Stimulated activated CD8-positive, alpha-beta memory T cell treated with anti-CD3 and anti-CD28 coated beads, Interleukin-7, amount 100 ng/mL, for 24 hours (primary cell): ENCODE data around the gene PPP1R27.
A peak's percentile ranks its signal among the peaks of the same experiment; 100 is the strongest.
"Not testable (repeated sequence)": the region's sequence is repeated elsewhere in the genome, so short reads cannot be mapped to it uniquely, and the experiment has no call there.

Experiments used
- DNase-seq: peaks from one replicate; pipeline ENCODE4 v3.0.0-alpha.2; 2020; ENCODE audit warnings: low read depth

The PPP1R27 gene

DNA sequence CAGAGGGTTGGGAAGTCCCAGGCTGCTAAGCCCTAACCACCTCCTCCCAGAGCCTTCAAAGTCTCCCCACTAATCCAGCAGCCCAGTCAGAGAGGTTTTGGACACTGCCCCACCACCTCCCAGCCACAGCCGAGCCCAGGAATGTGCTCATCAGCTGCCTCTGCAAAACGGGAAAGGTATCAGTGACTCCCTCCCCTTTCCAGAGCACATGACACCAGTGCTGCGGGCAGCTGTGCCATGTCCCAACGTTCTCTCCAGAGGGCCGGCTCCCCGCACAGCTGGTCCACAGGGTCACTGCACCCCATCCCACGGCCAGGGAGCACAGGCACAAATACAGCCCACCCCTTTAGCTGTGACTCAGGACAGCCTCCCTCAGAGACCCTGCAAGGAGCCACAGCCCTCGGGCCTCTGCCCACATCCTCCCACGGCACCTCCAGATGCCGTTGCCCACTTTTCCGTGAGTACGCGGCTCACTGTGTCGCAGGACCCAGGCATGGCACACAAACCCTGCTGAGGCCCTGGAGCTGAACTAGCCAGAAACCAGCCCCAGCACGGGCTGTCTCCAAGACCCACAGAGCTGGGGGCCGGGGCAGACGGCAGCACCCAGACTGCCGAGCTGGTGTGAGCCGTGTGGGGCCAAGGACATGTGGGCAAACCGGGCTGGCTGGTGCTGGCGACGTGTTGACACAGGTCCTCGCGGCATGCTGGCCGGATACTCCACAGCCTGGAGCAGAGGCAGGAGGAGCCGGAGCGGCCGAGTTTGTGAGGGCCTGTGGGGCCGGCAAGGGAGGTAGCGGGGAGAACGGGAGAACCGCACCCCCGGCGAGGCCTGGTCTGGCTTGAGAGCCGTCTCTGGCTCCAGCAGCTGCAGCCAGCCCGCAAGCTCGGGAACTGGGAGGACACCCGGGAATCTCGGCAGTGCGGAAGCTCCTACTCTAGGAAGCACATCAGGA is 6.3 kb upstream of the PPP1R27 start:
- DNase-seq, result no peak

DNA sequence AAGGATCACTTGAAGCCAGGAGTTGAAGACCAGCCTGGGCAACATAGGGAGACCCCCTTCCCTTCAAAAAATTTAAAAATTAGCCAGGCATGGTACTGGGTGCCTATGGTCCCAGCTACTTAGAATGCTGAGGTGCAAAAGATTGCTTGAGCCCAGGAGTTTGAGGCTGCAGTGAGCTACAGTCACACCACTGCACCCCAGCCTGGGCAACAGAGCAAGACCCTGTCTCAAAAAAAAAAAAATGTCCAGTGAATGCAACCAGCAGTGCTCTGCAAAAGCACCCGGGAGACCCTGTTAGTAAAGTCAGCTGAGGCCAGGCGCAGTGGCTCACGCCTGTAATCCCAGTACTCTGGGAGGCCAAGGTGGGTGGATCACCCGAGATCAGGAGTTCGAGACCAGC is 5.2 kb upstream of the PPP1R27 start:
- DNase-seq, result not testable (repeated sequence)

DNA sequence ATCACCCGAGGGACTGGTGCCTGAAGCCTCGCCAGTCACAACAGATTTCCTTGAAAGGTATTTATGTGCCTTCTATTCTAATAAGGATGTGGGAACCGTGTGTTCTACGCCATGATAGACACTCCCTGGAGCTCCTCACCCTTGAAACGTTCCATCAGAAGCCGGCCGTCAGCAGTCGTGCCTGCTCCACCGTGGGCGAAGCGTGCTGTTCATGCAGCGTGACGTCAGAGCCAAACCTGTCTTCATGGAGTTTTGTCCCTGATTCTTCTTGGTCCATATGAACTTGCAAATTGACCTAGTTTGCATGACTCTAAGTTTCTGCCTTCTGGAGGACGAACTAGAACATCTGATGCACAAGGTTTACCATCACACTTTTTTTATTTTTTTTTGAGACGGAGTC is 4.5 kb upstream of the PPP1R27 start:
- no peak for DNase-seq

DNA sequence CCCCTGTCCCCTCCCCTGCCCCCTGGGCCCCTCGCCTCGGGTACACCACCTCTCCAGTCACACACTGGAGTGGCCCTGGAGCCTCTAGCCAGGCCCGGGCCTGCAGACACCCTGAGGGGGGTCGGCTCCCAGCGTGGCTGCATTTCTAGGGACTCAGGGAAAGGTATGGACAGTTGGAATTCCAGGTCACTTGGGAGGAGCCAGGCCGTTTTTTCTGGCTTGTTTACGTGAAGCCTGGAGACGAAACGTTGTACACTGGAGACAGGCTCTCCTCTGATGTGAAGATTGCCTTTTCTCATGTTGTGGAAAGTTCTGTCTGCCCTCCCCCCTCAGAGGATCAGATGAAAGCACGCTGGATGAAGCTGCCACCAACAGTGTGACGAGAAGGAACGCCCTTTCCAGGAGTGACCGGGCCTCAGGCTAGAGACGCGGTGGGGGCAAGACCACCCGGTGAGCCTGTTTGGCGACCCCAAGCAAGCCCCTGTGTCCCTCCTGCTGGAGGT is 4.0 kb upstream of the PPP1R27 start:
- DNase-seq, result no peak

DNA sequence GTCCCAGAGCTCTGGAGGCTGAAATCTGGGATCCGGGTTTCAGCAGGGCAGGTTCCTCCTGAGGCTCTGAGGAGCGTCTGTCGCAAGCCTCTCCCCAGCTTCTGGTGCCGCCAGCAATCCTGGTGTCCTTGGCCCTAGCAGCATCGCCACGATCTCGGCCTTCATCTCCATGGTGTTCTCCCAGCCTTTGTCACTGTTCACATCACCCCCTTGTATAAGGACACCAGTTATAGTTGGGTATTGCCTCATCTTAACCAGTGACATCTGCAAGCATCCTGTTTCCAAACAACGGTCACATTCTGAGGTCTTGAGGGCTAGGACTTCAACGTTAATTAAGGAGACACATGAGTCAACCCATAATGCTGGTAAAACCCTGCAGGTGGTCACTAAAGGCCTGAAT is 2.8 kb upstream of the PPP1R27 start:
- no peak for DNase-seq

DNA sequence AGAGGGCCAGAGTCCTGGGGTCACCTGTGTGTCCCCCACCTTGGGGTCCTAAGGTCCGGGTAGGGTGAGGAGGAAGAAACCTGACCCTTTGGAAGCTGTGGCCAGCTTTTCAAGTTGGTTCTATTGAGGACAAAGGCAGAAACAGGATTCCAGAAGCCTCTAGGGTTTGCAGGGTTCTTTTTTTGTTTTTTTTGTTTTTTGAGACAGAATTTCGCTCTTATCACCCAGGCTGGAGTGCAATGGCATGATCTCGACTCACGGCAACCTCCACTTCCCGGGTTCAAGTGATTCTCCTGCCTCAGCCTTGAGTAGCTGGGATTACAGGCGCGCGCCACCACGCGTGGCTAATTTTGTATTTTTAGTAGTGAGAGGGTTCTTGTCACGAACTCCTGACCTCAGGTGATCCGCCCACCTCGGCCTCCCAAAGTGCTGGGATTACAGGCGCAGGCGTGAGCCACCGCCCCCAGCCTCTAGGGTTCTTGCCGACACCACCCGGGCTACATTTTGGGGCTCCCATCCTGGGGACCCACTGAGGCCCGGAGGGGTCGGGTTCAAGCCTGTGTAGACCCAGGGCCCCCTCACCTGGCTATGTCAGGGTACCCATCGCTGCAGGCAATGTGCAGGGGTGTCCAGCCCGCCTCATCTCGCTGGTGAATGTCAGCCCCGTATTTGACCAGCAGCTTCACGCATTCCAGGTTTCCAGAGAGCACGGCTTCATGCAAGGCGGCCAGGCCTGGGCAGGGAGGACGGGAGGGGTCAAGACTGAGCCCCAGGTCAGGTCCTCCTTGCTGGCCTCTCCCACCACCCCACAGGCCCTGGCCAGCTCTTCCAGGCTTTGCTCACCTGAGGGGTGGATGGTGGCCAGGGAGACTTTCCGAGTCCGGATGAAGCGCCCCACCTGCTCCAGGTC is 674 bp downstream of the PPP1R27 start:
- DNase-seq, result no peak

DNA sequence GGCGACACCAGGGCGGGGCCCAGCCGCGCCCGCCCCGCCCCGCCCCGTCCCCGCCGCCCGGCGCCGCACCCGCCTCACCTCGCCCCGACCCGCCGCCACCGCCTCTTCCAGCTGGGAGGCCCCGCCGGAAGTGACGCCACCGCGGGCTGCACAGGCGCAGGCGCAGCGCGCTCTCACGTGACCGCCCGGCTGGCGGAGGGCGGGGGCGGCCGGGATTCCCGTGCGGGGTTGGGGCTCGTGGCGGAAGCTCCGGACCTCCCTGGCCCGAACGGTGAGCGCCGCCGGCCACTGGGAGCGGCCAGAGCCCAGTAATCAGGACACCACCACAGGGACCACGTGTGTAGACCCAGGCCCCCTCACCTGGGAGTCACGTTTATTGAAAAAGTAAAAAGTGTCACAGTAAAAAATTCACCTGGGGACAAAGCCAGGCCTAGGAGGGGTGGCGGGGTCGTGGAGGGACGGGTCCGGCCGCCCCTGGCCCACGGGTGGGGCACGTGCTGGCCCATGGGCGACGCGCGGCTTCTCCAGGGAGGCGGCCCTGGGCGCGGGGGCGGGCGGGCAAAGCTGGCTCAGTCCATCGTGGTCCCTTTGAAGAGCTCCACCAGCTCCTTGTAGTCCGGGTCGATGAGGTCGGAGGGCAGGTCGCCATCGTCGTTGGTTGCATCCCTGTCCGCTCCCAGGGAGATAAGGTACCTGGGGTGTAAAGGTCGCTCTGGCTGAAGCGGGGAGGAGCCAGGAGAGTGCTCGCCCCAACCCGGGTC is 1.5 kb downstream of the PPP1R27 start, which contains the start of gene MCRIP1:
Gene MCRIP1 (minus strand): TSS at position 132 of the 761 bp plus-strand sequence. CDS start 8,785 bp downstream, outside the sequence.
- DNase-seq, result peak; percentile 86

DNA sequence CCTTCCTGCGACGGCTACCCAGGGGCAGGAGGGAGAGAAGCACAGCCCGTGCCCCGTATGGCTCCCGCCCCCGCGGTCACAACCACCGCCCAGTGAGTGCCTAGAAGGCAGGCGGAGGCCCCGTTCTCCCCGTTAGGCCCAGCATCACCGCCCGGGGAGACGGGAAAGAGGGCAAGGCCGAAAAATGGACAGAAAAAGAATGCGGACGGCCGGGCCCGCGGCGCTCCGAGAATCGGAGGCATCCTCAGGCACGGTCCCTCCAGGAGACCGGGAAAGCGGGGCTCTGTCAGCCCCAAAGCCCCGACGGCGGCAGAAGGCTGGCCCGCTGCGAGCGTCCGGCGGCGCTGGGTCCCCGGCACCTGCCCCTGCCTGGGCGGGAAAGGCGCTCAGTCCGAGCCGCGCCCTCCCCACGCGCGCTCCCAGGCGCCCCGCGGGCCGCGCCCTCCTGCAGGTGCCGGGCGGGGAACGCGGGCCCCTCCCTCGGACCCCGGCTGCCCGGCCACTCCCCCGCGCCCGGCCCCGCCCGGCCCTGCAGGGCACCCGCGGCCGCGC is 2.2 kb downstream of the PPP1R27 start:
- peak; percentile 25 for DNase-seq

DNA sequence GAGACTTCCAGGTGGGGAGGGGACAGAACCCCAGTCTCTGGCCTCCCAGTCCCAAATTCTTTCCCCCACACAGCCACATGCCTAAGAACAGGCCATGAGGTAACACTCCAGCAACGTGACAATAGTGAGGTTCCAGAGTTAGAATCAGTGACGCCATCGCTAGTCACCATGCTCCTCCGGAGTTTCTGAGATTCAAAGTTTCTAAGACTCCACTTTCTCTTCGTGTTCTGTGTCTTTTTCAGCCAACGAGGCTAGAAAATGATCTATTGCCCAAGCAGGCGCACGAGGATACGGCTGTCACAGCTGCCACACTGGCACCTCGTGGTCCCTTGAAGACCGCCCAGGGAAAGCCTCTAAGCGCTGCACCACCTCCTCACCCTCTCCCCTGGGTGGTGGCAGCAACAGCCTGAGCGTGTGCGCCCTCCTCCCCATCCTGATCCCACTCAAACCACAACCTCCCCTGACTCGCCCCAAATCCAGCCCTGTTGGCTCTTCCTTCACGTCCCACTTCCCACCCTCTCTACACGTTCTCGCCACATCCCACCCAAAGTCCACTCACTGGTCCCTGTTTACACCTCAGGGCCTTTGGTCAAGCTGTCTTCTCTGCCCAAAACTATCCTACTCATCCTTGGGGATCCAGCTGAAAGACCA is 2.8 kb downstream of the PPP1R27 start:
- peak; percentile 33 for DNase-seq

DNA sequence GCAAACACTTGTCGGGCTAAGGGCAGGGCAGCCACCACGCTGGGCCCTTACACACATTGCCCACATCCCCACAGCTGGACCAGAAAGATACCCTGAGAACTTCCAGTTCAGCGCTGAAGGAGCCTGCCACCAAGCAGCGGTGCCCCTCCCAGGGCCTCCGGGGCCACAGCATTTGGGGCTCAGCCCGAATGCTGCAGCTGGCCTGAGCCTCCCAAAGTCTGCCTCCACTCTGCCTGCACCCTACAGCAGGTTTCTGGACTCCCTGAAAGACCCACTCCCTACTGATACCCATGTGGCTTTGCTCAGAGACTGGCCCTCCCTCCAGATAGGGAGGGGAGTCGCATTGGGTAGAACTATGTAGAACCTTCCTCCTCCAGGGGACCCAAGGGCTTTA is 3.3 kb downstream of the PPP1R27 start:
- no peak for DNase-seq

DNA sequence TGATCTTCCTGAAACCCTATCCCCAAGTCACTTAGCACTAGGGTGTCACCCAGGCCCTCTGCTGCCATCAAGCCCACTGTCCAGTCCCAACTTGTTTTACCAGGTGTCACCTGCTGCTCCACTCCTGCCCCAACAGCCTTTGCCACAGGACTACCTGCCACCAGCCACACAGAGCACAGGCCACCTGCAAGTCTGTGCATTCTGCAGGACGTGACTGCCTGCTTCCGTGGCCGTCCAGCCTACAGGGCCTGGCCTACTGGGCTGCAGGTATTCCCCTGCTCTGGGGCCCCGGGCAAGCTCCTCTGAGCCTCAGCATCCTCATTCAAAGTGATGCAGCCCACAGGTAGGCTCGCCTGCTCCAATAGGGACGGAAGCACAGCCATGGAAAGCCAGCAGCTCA is 5.0 kb downstream of the PPP1R27 start:
- DNase-seq, result no peak

DNA sequence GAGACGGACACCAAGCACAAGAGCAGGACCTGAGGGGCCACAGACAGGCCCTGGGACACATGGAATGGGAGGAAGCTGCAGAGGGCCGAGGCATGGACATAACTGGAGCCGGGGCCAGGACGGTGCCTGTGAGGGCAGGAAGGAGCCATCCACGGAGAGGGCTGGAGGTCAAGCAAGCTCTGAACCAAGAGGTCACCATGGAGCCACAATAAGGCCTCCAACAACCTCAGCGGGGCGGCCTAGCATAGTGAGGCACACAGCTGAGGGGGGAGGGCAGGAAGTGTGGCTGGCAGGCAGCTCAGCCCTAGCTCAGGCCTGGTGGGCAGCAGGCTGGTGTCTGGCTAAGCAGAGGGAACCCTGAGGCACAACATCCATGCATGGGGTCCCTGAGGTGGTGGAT is 6.2 kb downstream of the PPP1R27 start:
- DNase-seq, result no peak

DNA sequence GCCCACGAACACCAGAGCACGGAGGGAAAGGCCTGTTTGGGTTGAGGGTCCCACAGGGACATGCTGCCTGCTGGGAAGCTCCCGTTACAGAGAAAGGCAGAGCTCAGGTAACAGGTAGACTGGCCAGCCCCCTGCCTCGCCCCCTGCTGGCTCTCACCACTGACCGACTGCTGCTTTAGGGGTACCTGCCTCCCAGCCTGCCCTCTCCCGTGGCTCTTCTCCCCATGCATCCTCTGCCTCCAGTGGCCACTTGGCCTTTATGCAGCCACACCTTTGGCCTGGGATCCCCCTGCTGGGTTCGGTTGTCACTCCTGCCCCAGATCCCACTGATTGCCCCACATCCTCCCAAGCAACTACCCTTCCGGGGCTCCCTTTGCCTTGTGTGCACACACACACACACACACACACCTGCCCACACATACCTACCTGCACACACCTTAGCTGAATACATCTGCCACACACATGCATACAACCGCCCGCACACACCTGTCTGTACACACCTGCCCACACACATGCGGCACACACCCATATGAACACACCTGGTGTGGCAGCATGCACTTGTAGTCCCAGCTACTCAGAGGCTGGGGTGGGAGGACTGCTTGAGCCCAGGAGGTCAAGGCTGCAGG is 8.9 kb downstream of the PPP1R27 start:
- no peak for DNase-seq

DNA sequence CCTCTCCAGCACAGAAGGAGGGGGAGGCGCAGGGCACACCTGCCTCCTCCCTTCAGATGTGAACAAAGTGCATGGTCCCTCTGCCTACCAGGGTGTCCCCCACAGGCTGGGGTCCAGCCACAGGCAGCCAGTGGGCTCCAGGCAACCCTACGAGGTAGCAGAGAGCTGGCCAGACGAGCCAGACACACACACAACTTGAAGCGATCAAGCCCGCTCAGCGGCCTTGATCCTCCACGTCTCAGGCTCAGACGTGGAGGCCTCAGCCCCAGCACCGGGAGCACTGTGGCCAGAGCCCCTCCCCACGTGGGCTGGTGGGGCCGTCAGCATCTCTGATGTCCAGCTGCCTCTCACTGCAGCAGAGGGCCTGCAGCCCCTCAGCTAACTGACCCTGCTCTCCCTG is 10.3 kb downstream of the PPP1R27 start:
- DNase-seq, result no peak

DNA sequence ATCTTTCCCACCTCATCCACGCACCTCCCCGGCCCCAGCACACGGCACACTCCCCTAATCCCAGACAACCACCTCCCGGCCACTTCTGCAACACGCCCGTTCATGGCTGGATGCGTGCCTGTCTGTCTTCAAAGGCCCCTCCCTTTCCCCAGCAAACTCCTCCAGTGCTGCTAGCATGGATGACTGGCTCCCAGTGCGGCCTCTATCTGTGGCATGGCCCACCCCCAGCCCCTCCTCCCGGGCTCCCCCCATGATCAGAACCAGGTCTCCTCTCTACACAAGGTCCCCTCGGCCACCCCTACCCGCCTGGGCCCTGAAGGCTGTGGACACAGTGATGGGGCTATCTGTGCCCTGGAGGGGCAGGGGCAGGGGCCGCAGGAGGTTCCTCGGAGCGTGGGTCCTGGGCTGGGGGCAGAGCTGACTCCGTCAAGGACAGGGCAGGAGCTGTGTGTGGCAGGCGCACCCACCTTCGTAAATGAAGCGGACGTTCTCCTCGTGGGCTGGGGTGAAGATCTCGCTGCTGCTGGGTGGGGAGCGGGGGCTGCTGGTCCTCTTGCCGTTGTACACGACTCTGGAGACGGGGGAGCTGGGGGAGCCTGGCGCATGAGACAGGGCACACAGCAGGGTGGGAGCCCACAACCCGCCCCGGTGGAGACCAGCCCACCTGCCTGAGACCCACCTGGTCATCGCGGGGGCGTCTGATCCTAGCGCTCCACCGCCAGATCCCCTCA is 10.9 kb downstream of the PPP1R27 start:
- no peak for DNase-seq

DNA sequence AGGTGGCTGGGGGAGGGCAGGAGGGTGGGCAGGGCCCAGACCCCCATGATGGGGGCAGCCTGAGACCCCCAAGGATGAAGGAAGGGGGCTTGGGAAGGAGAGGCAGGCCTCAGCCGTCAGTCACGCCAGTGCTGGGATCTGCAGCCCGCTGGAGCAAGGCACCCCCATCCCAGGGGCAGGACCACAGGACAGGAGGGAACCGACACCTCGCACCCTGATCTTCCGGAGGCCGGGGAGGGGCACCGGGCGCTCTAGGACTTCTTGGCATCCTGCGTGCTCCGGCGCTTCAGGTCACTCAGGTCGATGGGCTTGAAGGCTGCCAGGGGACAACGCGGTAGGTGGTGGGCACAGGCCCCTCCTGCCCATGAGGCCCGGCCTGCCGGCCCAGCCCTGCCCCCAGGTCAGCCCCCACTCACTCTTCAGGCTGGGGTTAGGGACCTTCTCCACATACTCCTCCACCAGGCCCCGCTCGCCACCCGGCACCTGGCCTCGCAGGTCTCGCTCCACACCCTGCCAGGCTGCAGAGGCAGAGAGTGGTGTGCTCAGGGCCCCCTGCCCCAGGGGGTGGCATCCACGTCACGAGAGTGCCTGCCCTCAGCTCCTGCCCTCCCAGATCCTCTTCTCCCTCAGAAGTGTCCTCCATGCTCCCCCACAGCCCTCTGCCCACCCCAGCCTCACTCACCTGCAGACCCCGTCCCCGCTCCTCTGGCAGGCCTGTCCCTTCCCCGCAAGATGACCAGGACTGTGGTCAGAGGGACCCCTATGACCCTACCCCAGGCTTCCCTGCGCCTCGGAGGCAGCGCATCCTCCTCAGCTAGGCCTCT is 11.6 kb downstream of the PPP1R27 start:
- DNase-seq, result no peak

DNA sequence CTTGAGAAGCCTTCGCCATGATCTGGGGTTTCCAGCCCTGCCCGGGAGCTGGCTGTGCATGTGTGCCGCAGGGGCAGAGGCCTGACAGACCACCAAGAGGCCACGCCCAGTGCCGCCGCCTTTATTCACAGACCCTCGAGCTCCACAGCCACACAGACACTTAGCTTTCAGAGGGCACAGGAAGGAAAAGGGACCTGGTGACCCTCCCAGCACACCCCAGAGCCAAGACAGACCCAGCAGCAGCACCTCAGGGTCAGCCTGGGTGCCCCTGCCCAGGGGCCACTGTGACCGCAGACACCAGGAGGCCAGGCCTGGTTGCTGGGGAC is 12.6 kb downstream of the PPP1R27 start:
- DNase-seq, result no peak

DNA sequence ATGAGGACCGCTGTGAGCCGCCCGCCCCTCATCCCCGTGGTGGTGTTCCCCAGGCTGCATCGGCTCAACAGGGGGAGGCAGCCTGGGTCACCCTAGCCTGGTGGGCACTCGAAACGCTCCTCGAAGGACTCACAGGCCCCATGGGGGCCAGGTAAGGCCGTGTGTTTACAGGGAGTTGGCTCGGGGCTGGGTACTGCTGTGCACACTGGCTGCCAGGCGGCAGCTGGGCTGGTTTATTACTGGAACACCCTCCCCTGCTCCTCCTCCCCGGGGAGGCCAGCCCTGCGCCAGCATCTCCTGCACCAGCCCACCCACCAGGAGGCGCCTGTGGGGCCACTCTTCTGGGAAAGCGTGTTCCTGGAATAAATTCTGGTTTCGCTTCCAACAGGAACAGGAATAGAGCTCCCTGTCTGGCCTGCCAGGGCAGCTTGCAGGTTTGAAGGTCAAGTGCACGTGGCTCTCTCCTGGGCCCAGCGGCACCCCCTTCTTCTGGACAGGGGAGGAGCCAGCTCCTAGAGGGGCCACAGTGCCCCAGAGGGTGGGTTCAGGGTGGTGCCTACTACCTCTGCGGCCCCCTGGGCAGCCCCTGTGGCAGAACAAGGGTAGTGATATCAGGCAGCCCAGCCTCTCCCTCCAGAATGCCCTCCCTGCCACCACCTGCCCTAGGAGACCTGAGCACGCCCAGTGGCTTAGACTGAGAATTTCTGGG is 13.1 kb downstream of the PPP1R27 start:
- DNase-seq, result no peak
